Left lobe of liver (tissue), 2 donors: Measurements from ENCODE around the gene CPLX3. TPM values are rescaled to one million over a fixed set of nuclear protein-coding genes. Genes with fewer than 3 reads are reported as not detected.

Experiments
- ATAC-seq: fragments of 200-7000 bp; cut with Tn5 transposase; one replicate; pipeline ENCODE4 v1.9.1; 2020; ENCODE audit warnings: mild to moderate bottlenecking, moderate library complexity
- DNase-seq: peaks from one replicate; pipeline ENCODE4 v3.0.0-alpha.2; 2020; ENCODE audit warnings: low spot score
- total RNA-seq: library from RNA; stranded (reverse); gene quantifications from one replicate; pipeline ENCODE4 v1.2.1, GENCODE V29; 2021
- donor health status: DM: no; HTN: no; CAD: no; lungs with moderate emphysema.
- donor health status: DM: no; HTN: yes; CAD: no.

The CPLX3 gene
- total RNA-seq, 1 donor from 2014 or later: not detected

DNA sequence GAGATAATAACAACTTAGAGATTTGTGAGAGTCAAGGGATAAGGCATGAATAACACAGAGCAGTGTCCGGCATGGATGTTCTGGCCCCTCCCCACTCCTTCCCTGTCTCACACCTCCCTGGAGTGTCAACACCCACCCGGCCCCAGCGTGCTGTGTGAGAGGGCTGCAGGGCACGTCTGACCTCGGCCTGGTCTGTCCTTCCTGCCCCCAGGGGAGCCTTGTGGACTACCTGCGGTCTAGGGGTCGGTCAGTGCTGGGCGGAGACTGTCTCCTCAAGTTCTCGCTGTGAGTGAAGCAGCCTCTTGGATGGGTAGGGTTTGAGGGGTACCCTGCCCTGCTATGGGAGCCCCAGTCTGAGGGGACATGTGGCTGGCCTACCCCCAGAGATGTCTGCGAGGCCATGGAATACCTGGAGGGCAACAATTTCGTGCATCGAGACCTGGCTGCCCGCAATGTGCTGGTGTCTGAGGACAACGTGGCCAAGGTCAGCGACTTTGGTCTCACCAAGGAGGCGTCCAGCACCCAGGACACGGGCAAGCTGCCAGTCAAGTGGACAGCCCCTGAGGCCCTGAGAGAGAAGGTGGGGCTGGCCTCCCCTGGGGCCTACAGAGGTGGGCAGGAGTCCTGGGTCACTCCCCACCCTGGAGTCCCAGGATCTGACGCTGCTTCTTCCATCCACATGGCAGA lies 25.0 kb upstream of the CPLX3 start:
- ATAC-seq: no peak
- DNase-seq: no peak

DNA sequence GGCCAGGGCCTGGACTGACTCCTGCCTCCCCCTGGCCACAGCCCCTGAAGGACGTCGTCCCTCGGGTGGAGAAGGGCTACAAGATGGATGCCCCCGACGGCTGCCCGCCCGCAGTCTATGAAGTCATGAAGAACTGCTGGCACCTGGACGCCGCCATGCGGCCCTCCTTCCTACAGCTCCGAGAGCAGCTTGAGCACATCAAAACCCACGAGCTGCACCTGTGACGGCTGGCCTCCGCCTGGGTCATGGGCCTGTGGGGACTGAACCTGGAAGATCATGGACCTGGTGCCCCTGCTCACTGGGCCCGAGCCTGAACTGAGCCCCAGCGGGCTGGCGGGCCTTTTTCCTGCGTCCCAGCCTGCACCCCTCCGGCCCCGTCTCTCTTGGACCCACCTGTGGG lies 24.1 kb upstream of the CPLX3 start:
- DNase-seq (no peak), ATAC-seq (no peak)

DNA sequence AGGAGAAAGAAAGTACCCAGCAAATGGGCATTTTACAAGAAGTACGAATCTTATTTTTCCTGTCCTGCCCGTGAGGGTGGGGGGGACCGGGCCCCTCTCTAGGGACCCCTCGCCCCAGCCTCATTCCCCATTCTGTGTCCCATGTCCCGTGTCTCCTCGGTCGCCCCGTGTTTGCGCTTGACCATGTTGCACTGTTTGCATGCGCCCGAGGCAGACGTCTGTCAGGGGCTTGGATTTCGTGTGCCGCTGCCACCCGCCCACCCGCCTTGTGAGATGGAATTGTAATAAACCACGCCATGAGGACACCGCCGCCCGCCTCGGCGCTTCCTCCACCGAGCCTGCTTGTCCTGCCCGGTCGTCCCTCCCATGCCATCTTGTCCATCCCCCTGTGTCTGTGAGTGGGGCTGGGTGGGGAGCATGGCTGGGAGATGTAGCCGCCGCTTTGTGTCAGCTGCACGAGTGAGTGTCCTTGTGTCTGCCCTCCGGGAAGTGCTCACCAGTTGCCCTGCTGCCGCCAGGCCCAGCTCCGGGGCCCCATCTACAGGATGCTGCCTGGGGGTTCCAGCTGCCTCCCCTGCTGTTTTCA lies 23.5 kb upstream of the CPLX3 start:
- DNase-seq (no peak), ATAC-seq (no peak)

DNA sequence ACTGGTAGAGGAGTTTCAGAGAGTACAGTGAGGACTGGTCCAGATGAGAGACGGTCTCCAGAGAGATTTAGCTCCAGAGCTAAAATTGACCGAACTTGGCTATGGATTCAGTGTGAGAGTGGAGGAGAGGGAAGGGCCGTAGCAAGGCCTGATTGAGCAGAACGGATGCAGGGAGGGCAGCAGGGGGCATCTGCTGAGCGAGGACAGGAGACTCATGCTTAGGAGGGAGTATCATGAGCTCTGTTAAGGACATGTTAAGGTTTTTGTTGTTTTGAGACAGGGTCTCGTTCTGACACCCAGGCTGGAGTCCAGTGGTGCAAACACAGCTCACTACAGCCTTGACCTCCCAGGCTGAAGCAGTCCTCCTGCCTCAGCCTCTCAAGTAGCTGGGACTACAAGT lies 21.5 kb upstream of the CPLX3 start:
- ATAC-seq: no peak
- no peak for DNase-seq

DNA sequence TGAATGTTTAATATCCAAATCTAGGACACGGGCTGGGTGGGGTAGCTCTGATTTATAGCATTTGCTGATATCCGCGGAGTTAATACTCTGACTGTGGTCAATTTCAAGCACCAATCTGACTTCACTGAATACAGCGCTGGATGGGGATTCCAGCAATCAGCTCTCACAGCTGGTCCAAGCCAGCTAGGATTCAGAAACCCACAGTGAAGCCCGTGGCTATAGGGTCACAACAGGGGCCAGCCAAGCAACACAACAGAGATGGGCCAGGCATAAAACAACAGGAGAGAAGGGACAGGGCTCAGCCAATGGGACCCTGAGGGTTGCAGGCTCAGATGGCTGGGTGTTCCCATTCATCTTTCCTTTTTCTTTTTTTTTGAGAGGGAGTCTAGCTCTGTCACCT lies 19.1 kb upstream of the CPLX3 start:
- no peak for DNase-seq
- ATAC-seq: no peak

DNA sequence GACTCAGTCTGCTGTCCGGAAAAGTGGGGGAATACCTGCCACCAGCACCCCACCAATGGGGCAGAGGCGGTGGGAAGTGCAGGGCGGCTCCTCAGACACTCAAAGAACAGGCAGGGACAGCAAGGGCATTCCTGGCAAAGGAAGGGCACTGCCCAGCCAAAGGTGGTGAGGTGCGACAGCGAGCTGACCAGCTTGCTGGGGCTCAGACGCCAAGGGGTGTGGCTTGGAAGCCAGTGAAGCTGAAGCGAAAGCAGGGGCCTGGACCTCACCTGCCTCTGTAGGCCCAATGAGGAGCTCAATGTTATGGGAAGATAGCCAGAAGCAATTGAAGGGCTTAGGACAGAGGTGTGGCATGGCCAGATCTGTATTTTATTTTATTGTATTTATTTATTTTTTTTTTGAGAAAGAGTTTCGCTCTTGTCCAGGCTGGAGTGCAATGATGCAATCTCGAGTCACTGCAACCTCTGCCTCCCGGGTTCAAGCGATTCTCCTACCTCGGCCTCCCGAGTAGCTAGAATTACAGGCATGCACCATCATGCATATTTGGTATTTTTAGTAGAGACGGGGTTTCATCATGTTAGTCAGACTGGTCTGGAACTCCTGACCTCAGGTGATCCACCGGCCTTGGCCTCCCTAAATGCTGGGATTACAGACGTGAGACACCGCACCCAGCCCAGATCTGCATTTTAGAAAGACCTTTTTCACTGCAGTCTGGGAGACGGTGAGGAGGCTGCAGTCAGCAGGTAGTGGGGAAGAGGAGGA lies 18.2 kb upstream of the CPLX3 start:
- peak; percentile 97 for ATAC-seq
- DNase-seq: peak; percentile 90

DNA sequence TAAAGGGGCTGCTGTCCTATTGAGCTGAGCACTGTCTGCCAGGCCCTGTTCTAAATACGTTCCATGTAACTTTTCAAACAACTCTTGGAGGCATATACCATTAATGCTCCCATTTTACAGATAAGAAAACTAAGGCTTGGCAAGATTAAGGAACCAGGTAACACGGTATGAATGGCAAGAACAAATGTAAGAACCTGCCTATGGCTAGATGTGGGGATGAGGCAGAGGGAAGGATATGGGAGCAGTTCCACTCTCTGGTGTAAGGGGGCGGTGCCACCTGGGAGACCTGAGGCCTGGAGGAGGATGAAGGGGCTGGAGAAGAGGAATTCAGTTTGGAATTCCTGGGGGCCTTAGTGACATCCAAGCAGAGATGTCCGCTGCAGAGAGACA lies 17.6 kb upstream of the CPLX3 start:
- DNase-seq (no peak), ATAC-seq (no peak)

DNA sequence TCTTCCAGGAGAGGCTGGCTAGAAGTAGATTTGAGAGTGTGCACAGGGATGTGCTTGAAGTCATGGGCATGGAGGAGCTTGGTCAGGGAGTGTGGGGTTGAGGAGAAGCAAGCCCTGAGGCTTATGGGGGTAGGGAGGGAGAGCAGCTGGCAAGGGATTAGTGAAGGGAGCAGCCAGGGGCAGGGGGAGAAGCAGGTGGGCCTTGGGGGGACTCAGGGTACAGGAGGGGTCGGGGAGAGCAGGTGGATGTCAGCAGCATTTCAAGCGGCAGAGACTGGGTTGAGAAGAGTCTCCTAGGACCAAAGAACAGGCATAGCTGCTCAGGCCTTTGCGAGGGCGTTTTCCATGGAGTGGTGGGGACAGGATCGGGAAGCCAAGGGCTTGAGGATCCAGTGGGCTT lies 17.2 kb upstream of the CPLX3 start:
- no peak for ATAC-seq

DNA sequence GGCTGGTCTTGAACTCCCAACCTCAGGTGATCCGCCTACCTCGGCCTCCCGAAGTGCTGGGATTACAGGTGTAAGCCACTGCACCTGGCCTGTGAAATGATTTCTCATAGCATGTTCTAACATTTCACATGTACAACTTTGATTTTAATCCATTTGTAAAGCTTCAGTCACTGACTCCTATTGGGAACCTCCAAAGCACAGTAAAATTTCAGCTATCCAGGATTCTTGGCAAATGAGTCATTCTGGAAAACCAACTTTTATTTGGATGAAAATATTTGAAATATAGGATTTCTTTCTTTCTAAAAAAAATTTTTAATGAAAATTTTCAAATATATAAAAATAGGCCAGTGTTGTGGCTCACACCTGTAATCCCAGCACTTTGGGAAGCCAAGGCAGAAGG lies 16.5 kb upstream of the CPLX3 start:
- ATAC-seq (no peak), DNase-seq (no peak)

More for the DNA sequence above, 17.2 kb upstream of the CPLX3 start:
- DNase-seq: no peak

DNA sequence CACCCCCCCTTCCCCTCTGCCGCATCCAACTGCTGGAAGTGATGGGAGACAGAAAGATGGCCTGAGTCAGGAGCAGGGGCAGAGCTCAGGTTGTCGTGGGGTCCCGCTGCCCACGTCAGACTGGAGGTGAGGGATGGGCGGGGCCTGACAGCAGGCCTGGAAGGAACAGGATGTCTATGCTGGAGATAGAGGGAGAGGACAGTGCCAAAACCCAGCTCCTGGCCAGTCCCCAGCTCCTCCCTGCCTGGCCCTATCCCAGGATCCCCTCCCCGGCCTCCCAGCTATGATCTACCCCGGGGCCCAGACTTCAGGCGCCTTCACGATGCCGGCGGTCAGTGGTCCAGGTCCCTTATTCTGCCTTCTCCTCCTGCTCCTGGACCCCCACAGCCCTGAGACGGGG lies 13.9 kb upstream of the CPLX3 start, which contains the start of gene LMAN1L:
Gene LMAN1L, plus strand, starts transcription at position 303 of the 400 bp plus-strand sequence. Its CDS starts 20 bp downstream, at position 323.
- DNase-seq: no peak
- ATAC-seq: no peak

DNA sequence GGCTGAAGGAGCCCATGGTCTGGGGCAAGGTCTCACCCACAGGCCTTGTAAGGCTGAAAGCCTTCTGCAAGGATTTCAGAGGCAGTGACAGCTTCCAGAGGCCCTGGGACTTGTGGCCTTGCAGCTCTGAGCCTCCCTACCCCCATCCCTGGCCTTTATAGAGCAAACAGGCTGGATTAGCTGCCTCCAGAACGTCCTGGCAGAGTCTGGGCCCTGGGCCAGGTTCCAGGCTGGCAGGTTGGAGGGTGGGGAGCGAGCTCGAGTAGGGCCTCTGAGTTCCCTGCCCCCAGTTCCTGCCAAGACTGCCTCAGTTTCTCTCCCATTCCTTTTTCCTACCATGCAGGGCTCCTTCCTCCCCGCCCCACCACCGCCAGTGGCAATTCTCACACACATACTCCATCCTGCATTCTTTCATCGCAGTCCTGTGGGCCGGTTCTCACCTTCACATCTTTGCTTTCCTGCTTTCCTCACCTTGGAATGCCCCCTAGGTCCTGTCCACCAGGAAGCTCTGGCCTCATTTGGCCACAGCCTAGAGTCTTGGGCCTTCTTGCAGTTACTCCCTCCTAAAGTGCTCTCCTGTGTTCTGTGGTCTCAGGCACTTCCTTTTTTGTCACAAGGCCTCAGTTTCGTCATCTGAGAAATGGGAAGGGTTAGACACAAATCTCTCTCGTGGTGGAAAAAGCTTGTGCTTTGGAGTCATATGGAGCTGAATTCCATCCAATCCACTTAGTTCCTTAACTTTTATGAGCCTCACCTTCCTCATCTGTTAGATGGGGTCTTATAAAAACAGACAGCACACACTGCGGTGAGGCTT lies 11.1 kb upstream of the CPLX3 start:
- ATAC-seq (peak; percentile 80), DNase-seq (peak; percentile 83)

DNA sequence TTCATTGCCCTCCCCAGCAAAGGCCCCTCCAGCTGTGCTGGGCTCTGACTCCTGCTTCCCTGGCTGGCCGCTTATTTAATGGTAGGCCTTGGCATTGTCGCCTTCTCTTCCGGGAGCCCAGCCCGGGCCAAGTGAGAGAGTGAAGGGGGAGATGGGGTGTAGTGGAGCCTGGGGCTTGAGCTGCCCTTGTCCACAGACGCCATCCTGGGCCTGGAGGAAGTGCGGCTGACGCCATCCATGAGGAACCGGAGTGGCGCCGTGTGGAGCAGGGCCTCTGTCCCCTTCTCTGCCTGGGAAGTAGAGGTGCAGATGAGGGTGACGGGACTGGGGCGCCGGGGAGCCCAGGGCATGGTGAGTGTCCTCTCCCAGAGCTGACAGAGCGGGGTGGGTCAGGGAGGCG lies 10.5 kb upstream of the CPLX3 start:
- ATAC-seq (no peak), DNase-seq (no peak)

DNA sequence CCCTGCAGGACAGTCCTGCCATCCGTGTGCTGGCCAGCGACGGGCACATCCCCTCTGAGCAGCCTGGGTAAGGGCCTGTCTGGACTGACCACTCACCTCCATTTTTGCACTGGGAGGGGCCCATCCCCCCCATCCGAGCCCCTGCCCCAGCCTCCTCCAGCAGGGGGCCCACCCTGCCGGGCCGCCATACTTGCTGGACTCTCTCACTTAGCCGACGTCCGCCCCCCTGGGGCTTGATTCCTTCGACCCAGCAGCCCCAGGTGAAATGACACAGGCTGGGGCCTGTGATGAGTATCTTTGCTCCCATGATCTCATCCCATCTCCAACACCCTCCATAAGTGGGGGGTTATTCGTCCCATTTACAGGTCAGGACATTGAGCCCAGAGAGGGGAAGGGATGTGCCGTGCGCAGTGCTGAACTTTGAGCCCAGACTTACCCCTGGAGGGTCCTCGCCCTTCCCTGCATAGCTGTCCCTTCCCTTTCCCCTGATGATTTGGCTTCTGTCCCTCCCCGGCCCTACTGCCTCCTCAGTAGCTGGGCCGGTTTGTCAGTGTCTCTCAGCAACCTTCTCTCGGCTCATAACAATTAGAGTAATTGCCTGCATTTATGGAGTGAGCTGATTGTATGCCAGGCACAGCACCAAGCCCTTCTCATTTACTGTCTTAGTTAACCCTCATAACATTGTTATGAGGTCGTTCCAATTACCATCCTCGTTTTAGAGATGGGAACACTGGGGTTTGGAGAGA lies 9.6 kb upstream of the CPLX3 start:
- ATAC-seq: no peak
- no peak for DNase-seq

DNA sequence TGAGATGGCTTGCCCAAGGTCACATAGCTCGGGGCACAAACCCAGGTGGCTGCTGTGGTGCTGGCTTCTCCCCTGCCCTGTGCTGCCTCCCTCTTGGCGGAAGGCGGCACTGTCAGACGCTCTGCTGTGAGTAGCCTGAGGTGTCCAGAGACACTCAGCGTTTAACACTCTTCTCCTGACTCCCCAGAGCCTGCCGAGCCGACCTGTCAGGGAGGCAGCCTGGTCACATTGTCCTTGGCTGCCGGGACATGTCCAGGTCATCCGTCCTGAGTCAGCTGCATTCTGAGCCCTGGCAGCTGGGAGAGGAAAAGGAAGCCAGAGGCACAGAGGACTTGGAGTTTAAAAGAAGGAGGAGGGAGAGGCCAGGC lies 9.1 kb upstream of the CPLX3 start:
- no peak for DNase-seq
- ATAC-seq: peak; percentile 79

DNA sequence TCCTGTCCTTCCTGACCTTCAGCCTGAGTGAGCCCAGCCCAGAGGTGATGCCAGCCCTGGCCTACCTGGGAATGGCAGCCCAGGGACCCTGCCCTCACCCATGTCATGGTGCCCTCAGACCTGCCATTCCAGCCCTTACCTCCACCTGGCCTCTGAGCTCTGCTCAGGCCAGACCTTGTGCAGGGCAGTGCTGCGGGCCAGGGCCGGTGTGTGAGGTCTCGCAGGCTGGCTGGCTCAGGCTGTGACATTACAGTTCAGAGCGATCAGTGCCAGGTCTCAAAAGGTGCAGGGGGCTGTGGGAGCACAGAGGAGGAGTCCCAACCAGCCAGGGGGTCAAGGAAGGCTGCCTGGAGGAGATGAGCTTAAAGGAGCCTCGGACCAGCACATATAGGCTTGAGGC lies 6.4 kb upstream of the CPLX3 start:
- no peak for ATAC-seq
- DNase-seq: no peak

DNA sequence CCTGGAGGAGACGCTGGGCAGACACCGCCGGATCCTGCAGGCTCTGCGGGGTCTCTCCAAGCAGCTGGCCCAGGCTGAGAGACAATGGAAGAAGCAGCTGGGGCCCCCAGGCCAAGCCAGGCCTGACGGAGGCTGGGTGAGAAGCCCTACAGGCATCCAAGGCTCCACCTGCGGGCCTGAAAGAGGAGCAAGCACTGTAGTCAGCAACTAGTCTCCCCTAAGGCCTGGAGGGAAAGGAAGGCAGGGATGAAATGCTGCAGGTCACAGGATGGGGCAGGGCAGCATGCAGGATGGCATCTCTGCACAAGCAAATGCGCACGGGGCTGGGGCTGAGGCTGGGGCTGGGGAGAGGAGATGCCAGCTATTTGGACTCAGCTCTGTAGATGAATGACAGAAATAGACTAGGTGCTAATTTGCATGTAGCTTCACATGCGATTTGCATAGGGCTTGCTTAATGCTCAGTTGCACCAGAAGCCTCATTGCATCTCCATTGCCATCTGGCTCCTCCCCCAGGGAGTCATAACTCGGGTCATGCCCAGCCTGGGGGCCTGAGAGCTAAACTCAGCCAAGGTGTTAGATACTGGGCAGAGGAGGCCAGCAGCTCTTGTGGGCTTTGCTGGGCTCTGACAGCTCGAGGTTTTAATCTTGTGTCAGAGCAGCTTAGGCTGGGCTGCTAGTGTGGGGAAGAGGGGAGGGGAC lies 5.2 kb upstream of the CPLX3 start:
- DNase-seq (no peak), ATAC-seq (no peak)

DNA sequence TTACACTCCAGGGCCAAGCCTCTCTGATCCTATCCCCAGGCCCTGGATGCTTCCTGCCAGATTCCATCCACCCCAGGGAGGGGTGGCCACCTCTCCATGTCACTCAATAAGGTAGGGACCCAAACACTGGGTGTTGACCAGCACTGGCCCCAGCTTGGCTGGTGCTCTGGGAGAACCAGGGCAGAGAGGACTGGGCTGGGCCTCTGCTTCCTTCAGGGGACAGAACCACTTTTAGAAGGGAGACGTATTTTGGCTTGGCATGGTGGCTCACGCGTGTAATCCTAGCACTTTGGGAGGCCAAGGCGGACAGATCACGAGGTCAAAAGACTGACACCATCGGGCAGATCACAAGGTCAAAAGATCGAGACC lies 4.7 kb upstream of the CPLX3 start:
- DNase-seq: no peak
- no peak for ATAC-seq

DNA sequence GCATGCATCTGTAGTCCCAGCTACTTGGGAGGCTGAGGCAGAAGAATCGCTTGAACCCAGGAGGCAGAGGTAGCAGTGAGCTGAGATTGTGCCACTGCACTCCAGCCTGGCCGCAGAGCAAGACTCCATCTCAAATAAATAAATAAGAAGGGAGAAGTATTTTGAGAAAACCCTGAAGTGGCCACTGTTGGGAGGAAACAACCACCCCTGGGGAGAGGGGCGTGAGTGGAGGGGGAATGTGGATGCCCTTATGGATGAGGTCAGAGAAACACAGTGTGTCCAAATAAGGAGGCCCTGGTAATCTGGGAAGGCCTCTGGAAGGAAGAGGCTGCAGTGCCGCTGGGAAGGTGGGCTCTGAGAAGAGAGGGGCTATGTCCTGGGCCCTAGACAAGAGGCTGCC lies 4.2 kb upstream of the CPLX3 start:
- no peak for ATAC-seq

DNA sequence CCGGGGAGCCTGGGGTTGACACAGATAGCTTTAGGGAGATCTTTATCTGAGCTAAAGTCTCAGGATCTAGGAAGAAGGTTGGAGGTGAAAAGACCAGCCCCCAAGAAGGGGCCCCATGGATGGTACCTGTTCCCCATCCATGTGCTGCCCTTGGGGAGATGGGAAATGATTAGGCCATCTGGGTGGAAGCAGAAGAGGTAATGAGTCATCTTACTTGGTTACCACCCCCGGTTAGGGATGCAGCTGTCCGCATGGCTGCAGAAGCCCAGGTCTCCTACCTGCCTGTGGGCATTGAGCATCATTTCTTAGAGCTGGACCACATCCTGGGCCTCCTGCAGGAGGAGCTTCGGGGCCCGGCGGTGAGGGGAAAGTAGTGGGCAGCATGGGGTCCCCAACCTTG lies 3.1 kb upstream of the CPLX3 start:
- no peak for ATAC-seq

More for the DNA sequence above, 4.2 kb upstream of the CPLX3 start:
- no peak for DNase-seq

DNA sequence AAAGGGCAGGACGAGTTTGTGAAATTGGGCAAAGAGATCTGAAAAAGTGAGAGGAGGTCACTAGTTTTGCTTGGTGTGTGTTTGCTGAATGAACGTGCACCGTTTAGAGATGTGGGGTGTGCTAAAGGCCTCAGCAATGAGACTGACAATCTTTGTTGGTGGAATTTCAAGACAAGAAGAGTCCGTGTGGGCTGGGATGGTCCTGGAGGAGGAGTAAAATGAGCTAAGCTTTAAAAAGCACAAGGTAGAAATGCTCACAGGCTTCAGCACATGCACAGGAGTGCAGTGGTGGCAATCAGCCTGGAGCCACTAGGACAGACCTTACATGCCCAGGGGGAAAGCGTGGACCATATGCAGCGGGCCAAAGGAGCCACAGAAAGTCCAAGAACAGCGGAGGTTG lies 1.5 kb upstream of the CPLX3 start:
- DNase-seq: no peak
- ATAC-seq: no peak

More for the DNA sequence above, 3.1 kb upstream of the CPLX3 start:
- no peak for DNase-seq
